Type B pancreatic cell (in vitro differentiated cells): Measurements from ENCODE around the gene F13A1. TPM values are rescaled to one million over a fixed set of nuclear protein-coding genes. Genes with fewer than 3 reads are reported as not detected.

Source experiments
- DNase-seq: peaks from one replicate; pipeline ENCODE4 v3.0.0; 2021; ENCODE audit warnings: mixed read lengths; ENCODE audit not compliant: unreplicated experiment; ENCODE audit errors: extremely low spot score
- H3K27ac Mint-ChIP-seq: 2 replicates; pipeline ENCODE4 v1.8.0; 2021; ENCODE audit warnings: mild to moderate bottlenecking, mixed read lengths
- H3K27me3 Mint-ChIP-seq: 2 replicates; pipeline ENCODE4 v1.8.0; 2021; ENCODE audit warnings: mixed read lengths
- H3K36me3 Mint-ChIP-seq: 2 replicates; pipeline ENCODE4 v1.8.0; 2021; ENCODE audit warnings: mixed read lengths
- H3K4me1 Mint-ChIP-seq: one replicate; pipeline ENCODE4 v1.8.0; 2021; ENCODE audit warnings: mixed read lengths; ENCODE audit not compliant: unreplicated experiment
- H3K4me3 Mint-ChIP-seq: 2 replicates; pipeline ENCODE4 v1.8.0; 2021; ENCODE audit warnings: mild to moderate bottlenecking, mixed read lengths
- H3K9me3 Mint-ChIP-seq: 2 replicates; pipeline ENCODE4 v1.8.0; 2021; ENCODE audit warnings: mixed read lengths
- CTCF ChIP-seq: fragments of 200-600 bp; sonication (generic); conservative IDR thresholded peaks from 2 replicates; pipeline ENCODE4 v1.5.0; 2021; ENCODE audit warnings: antibody characterized with exemption, mild to moderate bottlenecking
- total RNA-seq: library from RNA; stranded (reverse); gene quantifications from 2 replicates; pipeline ENCODE4 v1.2.1, GENCODE V29; 2021; ENCODE audit warnings: low replicate concordance

The F13A1 gene
- total RNA-seq, 1 donor from 2014 or later, result 0.48 TPM

- H3K27me3 Mint-ChIP-seq, result peaks cover 26% of the 10 kb centered on the region
- H3K4me1 Mint-ChIP-seq, result peaks cover 19% of the 10 kb centered on the region
- no peak for TF ChIP-seq CTCF
- H3K27ac Mint-ChIP-seq, result no peak overlapping the region
- no peak overlapping the region for H3K4me3 Mint-ChIP-seq
- no peaks in the 10 kb centered on the region for H3K9me3 Mint-ChIP-seq
- H3K36me3 Mint-ChIP-seq, result no peaks in the 10 kb centered on the region
- no peak for DNase-seq
Measured at GRCh38 chr6:6246544-6246943, 73.9 kb downstream of the F13A1 start.

GRCh38 chr6:6244624-6245023, 75.8 kb downstream of the F13A1 start:
- Mint-ChIP-seq H3K27me3 (peaks cover 22% of the 10 kb centered on the region), H3K27ac (no peak overlapping the region), H3K36me3 (no peaks in the 10 kb centered on the region), H3K4me3 (no peak overlapping the region), H3K4me1 (peaks cover 19% of the 10 kb centered on the region), H3K9me3 (no peaks in the 10 kb centered on the region)
- no peak for TF ChIP-seq CTCF
- no peak for DNase-seq

GRCh38 chr6:6243846-6244245, 76.6 kb downstream of the F13A1 start:
- peaks cover 19% of the 10 kb centered on the region for H3K4me1 Mint-ChIP-seq
- no peaks in the 10 kb centered on the region for H3K9me3 Mint-ChIP-seq
- no peak overlapping the region for H3K4me3 Mint-ChIP-seq
- no peak for DNase-seq
- peaks cover 19% of the 10 kb centered on the region for H3K27me3 Mint-ChIP-seq
- no peak overlapping the region for H3K27ac Mint-ChIP-seq
- H3K36me3 Mint-ChIP-seq, result no peaks in the 10 kb centered on the region
- no peak for TF ChIP-seq CTCF

- H3K4me1 Mint-ChIP-seq, result peaks cover 16% of the 10 kb centered on the region
- H3K27ac Mint-ChIP-seq, result no peak overlapping the region
- H3K4me3 Mint-ChIP-seq, result no peak overlapping the region
- H3K9me3 Mint-ChIP-seq, result no peaks in the 10 kb centered on the region
- H3K36me3 Mint-ChIP-seq, result no peaks in the 10 kb centered on the region
- H3K27me3 Mint-ChIP-seq, result peaks cover 9% of the 10 kb centered on the region
- no peak for TF ChIP-seq CTCF
- no peak for DNase-seq
Measured at GRCh38 chr6:6239598-6240581, 80.6 kb downstream of the F13A1 start.

GRCh38 chr6:6236730-6237469, 83.6 kb downstream of the F13A1 start:
- H3K27ac Mint-ChIP-seq, result no peak overlapping the region
- H3K4me1 Mint-ChIP-seq, result peaks cover 6% of the 10 kb centered on the region
- peaks cover 4% of the 10 kb centered on the region for H3K27me3 Mint-ChIP-seq
- TF ChIP-seq CTCF, result no peak
- H3K36me3 Mint-ChIP-seq, result no peaks in the 10 kb centered on the region
- no peaks in the 10 kb centered on the region for H3K9me3 Mint-ChIP-seq
- H3K4me3 Mint-ChIP-seq, result no peak overlapping the region
- no peak for DNase-seq
